HL-60 (cell line): ENCODE data around the gene GFRA4.

Experiments
- DNase-seq, 2 experiments: peaks; one replicate each; pipeline ENCODE4 v3.0.0-alpha.2; 2010 to 2020; ENCODE audit warnings: low read depth in 1 of 2, low spot score in 1 of 2
- H3K27ac ChIP-seq: fragments of 250-450 bp; sonication (Bioruptor Pico); replicated peaks from 2 replicates; pipeline ENCODE4 v1.5.1; 2020; ENCODE audit warnings: mild to moderate bottlenecking, moderate library complexity
- H3K27me3 ChIP-seq: fragments of 250-450 bp; sonication (Bioruptor Pico); 2 replicates; pipeline ENCODE4 v1.5.1; 2021; ENCODE audit warnings: mild to moderate bottlenecking, moderate library complexity; ENCODE audit not compliant: insufficient read depth, poor library complexity, severe bottlenecking
- H3K4me3 ChIP-seq: replicated peaks from 2 replicates; pipeline ENCODE4 v1.5.1; 2011; ENCODE audit warnings: mild to moderate bottlenecking, control low read depth, low read length; ENCODE audit not compliant: insufficient read depth
- GABPA ChIP-seq: IDR thresholded peaks from 2 replicates; pipeline ENCODE4 v1.6.1; 2012; ENCODE audit warnings: low read depth
- POLR2AphosphoS5 ChIP-seq: IDR thresholded peaks from 2 replicates; pipeline ENCODE4 v1.6.1; 2012; ENCODE audit warnings: low read depth
- SPI1 ChIP-seq: IDR thresholded peaks from 2 replicates; pipeline ENCODE4 v1.6.1; 2012; ENCODE audit warnings: low read depth, mild to moderate bottlenecking, borderline replicate concordance
- TF ChIP-seq, protein P1 (sequence below): IDR thresholded peaks from one replicate; pipeline ENCODE4 v1.5.1; 2011; ENCODE audit warnings: low read length, control low read depth, inconsistent platforms; ENCODE audit not compliant: insufficient read depth
- TF ChIP-seq, protein P2 (sequence below): IDR thresholded peaks from 2 replicates; pipeline ENCODE4 v1.6.1; 2012; ENCODE audit warnings: low read depth; ENCODE audit not compliant: insufficient replicate concordance

Gene GFRA4

DNA sequence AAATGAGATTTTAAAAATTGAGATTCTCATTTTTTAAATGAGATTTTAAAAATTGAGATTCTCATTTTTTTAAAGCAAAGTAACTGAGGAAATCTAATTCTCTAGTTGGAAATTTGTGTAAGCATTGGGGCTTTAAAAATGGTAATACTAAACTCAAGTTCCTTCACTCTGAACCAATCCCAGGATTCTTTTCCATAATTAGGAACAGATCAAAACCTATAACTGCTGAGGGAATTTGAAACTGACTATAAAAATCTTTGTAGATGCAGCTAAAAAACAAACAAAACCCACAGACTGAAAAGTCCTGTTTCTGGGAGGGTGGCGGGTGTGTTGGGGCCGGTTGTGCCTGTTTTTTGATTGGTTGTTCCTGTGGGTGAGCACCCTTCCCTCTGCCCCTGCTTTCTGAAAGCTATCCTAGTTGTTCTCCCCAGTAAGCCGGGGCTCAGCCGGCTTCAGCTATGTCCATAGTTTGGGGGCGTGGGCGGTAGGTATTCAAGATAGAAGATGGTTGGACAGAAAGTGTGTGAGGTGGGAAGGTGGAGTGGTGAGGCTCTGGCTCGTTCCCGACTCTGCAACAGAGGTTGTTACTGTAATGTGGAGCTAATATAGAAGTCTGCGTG is 49.3 kb downstream of the GFRA4 start:
- Histone ChIP-seq H3K4me3 (no peak overlapping the region), H3K27me3 (no peaks in the 10 kb centered on the region), H3K27ac (no peak overlapping the region)
- no peak for DNase-seq
- TF ChIP-seq GABPA (no peak), SPI1 (no peak), POLR2AphosphoS5 (no peak)
- TF ChIP-seq, protein P1, sequence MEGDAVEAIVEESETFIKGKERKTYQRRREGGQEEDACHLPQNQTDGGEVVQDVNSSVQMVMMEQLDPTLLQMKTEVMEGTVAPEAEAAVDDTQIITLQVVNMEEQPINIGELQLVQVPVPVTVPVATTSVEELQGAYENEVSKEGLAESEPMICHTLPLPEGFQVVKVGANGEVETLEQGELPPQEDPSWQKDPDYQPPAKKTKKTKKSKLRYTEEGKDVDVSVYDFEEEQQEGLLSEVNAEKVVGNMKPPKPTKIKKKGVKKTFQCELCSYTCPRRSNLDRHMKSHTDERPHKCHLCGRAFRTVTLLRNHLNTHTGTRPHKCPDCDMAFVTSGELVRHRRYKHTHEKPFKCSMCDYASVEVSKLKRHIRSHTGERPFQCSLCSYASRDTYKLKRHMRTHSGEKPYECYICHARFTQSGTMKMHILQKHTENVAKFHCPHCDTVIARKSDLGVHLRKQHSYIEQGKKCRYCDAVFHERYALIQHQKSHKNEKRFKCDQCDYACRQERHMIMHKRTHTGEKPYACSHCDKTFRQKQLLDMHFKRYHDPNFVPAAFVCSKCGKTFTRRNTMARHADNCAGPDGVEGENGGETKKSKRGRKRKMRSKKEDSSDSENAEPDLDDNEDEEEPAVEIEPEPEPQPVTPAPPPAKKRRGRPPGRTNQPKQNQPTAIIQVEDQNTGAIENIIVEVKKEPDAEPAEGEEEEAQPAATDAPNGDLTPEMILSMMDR: no peak
- TF ChIP-seq, protein P2, sequence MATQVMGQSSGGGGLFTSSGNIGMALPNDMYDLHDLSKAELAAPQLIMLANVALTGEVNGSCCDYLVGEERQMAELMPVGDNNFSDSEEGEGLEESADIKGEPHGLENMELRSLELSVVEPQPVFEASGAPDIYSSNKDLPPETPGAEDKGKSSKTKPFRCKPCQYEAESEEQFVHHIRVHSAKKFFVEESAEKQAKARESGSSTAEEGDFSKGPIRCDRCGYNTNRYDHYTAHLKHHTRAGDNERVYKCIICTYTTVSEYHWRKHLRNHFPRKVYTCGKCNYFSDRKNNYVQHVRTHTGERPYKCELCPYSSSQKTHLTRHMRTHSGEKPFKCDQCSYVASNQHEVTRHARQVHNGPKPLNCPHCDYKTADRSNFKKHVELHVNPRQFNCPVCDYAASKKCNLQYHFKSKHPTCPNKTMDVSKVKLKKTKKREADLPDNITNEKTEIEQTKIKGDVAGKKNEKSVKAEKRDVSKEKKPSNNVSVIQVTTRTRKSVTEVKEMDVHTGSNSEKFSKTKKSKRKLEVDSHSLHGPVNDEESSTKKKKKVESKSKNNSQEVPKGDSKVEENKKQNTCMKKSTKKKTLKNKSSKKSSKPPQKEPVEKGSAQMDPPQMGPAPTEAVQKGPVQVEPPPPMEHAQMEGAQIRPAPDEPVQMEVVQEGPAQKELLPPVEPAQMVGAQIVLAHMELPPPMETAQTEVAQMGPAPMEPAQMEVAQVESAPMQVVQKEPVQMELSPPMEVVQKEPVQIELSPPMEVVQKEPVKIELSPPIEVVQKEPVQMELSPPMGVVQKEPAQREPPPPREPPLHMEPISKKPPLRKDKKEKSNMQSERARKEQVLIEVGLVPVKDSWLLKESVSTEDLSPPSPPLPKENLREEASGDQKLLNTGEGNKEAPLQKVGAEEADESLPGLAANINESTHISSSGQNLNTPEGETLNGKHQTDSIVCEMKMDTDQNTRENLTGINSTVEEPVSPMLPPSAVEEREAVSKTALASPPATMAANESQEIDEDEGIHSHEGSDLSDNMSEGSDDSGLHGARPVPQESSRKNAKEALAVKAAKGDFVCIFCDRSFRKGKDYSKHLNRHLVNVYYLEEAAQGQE: no peak

DNA sequence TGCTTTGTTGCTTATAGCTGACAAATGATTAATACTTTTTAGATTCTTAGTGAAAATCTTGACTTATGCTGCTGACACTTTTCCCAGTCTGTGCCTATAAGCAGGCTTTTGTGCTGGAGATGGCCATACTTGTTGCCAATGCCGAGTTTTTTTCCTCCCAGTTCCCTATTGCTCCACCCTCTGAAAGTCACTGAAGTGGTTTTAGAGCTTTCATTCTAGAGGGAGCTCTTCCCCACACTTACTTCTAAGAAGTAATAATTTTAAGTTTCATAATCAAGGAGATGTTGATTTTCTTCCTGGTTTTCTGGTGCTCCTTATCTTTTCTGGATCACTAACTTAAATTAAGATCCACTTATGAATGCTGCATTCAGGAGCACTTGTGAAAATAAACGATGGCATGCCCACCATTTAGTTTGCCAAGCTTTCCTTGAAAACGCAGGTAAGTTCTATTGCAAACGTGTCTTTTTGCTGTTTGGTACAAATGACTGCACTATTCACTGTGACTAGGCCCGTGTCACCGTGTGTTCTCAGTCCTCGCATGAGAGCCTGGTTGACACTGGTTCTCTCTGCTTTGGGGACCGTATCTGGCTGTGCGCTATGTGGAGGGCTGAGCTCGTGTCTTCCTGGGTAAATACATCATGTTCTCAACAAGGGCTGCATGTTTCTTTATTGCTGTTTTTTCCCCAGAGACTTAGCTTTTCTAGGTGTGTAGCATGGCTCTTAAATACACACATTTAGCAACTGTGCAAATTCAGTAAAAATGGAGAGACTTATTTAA is 50.2 kb downstream of the GFRA4 start:
- peak in 1 of 2 experiments; percentile 6 for DNase-seq
- no peaks in the 10 kb centered on the region for H3K27me3 ChIP-seq
- H3K4me3 ChIP-seq: no peak overlapping the region
- TF ChIP-seq SPI1 (no peak), GABPA (no peak), POLR2AphosphoS5 (no peak)
- TF ChIP-seq, protein P1: no peak
- TF ChIP-seq, protein P2: no peak
- H3K27ac ChIP-seq: no peak overlapping the region

DNA sequence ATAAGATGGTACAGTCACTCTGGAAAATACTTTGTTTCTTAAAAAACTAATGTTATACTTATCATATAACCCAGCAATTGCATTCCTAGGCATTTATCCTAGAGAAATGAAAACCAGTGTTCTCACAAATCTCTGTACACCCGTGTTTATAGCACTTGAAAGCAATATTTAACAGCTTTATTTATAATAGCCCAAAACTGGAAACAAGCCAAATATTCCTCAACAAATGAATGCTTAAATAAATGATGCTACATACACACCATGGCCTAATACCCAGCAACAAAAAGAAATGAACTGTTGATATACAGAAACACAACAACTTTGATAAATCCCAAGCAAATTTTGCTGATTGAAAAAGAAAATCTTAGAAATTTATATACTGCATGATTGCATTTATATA is 51.3 kb downstream of the GFRA4 start:
- Histone ChIP-seq H3K27ac (no peak overlapping the region), H3K4me3 (no peak overlapping the region), H3K27me3 (no peaks in the 10 kb centered on the region)
- TF ChIP-seq SPI1 (no peak), GABPA (no peak), POLR2AphosphoS5 (no peak)
- TF ChIP-seq, protein P1: no peak
- TF ChIP-seq, protein P2: no peak
- no peak for DNase-seq
